ENCODE data around the gene XAGE5. TPM values are rescaled to one million over a fixed set of nuclear protein-coding genes. Genes with fewer than 3 reads are reported as not detected.
"Not testable (repeated sequence)": the region's sequence is repeated elsewhere in the genome, so short reads cannot be mapped to it uniquely, and the experiment has no call there.

XAGE5 gene
- total RNA-seq, 2 donors from 2014 or later: not detected

DNA sequence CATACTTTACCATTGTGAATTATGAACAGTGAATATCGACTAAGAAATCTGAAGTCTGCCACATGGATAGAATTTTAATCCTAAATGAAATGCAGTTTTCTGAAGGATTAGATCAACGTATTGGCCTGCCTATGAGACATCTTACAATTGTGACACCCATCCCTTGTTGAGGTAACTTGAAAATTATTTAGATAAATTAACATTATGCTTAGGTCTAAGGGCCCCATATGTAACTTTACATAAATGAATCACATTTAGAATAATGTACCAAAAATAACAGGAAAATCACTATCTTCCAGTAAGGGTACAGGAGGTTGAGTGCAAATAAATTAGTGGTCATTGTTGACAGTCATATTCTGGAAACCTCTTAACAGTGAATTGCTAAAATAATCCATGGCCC lies 13.5 kb downstream of the XAGE5 start:
- TF ChIP-seq, protein P1, sequence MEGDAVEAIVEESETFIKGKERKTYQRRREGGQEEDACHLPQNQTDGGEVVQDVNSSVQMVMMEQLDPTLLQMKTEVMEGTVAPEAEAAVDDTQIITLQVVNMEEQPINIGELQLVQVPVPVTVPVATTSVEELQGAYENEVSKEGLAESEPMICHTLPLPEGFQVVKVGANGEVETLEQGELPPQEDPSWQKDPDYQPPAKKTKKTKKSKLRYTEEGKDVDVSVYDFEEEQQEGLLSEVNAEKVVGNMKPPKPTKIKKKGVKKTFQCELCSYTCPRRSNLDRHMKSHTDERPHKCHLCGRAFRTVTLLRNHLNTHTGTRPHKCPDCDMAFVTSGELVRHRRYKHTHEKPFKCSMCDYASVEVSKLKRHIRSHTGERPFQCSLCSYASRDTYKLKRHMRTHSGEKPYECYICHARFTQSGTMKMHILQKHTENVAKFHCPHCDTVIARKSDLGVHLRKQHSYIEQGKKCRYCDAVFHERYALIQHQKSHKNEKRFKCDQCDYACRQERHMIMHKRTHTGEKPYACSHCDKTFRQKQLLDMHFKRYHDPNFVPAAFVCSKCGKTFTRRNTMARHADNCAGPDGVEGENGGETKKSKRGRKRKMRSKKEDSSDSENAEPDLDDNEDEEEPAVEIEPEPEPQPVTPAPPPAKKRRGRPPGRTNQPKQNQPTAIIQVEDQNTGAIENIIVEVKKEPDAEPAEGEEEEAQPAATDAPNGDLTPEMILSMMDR (IDR thresholded peaks at IDR 0.05): no peak
- DNase-seq (ENCODE audit: low spot score) (no peak), ATAC-seq (ENCODE audit: insufficient number of reproducible peaks, low FRiP score, low read depth) (no peak)
- Histone ChIP-seq H3K27ac (no peak overlapping the region), H3K9me3 (no peaks in the 10 kb centered on the region), H3K36me3 (no peaks in the 10 kb centered on the region), H3K4me1 (ENCODE audit: control insufficient read depth in 1 of 2, low read depth in 2 of 2) (no peaks in the 10 kb centered on the region), H3K27me3 (replicated peaks; ENCODE audit: insufficient read depth) (no peaks in the 10 kb centered on the region), H3K4me3 (no peak overlapping the region)

DNA sequence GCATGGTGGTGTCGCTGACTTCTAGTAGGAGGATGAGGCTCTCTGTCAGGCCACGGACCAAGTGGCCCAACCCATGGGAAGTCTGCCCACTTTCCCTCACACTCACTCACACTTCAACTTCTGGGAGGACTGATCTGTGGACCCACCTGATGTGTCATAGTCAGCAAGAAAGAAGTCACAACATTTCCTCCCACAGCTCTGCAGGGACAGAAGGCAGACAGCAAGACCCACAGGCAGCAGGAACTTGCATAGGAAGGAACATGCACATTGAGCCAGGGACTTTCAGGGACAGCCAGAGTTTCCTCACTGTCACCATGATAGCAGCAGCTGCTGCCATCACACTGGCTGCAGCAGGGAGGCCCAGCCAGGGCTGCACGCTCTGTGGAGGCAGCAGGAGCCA lies 19.5 kb downstream of the XAGE5 start:
- DNase-seq (ENCODE audit: low spot score): no peak
- no peaks in the 10 kb centered on the region for H3K9me3 ChIP-seq
- TF ChIP-seq, protein P1 (IDR thresholded peaks at IDR 0.05): no peak
- H3K27ac ChIP-seq: no peak overlapping the region
- no peaks in the 10 kb centered on the region for H3K36me3 ChIP-seq
- no peak overlapping the region for H3K4me3 ChIP-seq
- no peak for ATAC-seq (ENCODE audit: insufficient number of reproducible peaks, low FRiP score, low read depth)
- no peaks in the 10 kb centered on the region for H3K4me1 ChIP-seq (ENCODE audit: control insufficient read depth in 1 of 2, low read depth in 2 of 2)
- no peaks in the 10 kb centered on the region for H3K27me3 ChIP-seq (replicated peaks; ENCODE audit: insufficient read depth)

DNA sequence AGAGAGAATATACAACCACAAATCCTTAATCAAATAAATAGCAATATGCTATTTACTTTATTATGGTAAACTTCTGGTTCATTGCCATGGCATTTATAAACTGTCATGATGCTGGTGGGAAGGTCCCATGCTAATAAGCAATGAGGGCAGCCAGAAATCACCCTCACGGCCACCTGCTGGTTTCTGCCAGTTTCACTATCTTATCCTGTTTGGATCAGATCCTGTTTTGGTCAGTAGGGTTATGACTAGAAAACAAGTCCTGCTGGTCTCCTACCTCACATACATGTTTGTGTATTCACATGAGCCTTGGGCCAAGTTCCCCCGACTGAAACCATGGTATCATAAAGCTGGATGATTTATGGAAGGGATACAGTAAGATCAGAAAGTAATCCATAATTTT lies 28.1 kb downstream of the XAGE5 start:
- TF ChIP-seq, protein P1 (IDR thresholded peaks at IDR 0.05): no peak
- H3K9me3 ChIP-seq: no peaks in the 10 kb centered on the region
- H3K27ac ChIP-seq: no peak overlapping the region
- no peaks in the 10 kb centered on the region for H3K36me3 ChIP-seq
- DNase-seq (ENCODE audit: low spot score): no peak
- ATAC-seq (ENCODE audit: insufficient number of reproducible peaks, low FRiP score, low read depth): no peak
- no peaks in the 10 kb centered on the region for H3K27me3 ChIP-seq (replicated peaks; ENCODE audit: insufficient read depth)
- no peak overlapping the region for H3K4me3 ChIP-seq
- H3K4me1 ChIP-seq (ENCODE audit: control insufficient read depth in 1 of 2, low read depth in 2 of 2): no peaks in the 10 kb centered on the region

DNA sequence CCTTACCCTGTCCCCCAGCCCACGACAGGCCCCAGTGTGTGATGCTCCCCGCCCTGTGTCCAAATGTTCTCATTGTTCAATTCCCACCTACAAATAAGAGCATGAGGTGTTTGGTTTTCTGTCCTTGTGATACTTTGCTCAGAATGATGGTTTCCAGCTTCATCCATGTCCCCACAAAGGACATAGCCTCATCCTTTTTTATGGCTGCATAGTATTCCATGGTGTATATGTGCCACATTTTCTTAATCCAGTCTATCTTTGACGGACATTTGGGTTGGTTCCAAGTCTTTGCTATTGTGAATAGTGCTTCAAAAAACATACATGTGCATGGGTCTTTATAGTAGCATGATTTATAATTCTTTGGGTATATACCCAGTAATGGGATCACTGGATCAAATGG lies 32.5 kb downstream of the XAGE5 start:
- H3K36me3 ChIP-seq; H3K27ac ChIP-seq; H3K27me3 ChIP-seq (replicated peaks; ENCODE audit: insufficient read depth); ATAC-seq (ENCODE audit: insufficient number of reproducible peaks, low FRiP score, low read depth); H3K4me3 ChIP-seq; H3K4me1 ChIP-seq (ENCODE audit: control insufficient read depth in 1 of 2, low read depth in 2 of 2); DNase-seq (ENCODE audit: low spot score); H3K9me3 ChIP-seq: not testable (repeated sequence)

DNA sequence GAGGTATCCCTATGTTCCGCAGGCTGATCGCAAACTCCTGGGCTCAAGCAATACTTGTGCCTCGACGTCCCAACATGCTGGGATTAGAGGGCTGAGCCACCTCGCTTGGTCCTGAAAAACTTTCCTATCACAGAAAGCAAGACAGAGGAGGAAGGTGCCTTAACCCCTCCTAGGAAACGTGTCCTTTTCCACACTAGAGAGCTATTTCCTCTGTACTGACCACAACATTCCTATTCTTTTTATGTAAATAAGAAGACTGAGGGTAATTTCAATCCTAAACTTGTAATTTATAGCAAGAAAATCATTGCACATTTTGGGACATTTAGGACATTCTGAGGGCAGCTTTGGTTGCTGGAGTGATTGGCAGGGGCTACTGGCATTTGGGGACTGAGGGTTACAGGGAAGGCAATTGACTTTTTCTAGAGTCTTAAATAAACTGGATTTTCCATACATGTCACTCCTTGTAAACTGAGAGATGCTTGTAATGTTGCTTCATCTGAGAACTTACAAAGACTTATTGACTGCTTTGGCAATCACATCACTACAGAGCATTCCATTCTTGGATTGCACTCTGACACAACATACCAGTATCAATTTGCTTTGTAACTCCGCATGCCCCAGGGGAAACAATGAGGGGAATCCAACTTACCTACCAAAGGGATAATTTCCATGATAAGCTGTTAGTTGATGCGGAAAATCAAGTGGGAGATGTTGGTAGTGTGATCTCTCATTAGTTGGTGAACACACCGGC lies 41.2 kb downstream of the XAGE5 start:
- no peak for ATAC-seq (ENCODE audit: insufficient number of reproducible peaks, low FRiP score, low read depth)

DNA sequence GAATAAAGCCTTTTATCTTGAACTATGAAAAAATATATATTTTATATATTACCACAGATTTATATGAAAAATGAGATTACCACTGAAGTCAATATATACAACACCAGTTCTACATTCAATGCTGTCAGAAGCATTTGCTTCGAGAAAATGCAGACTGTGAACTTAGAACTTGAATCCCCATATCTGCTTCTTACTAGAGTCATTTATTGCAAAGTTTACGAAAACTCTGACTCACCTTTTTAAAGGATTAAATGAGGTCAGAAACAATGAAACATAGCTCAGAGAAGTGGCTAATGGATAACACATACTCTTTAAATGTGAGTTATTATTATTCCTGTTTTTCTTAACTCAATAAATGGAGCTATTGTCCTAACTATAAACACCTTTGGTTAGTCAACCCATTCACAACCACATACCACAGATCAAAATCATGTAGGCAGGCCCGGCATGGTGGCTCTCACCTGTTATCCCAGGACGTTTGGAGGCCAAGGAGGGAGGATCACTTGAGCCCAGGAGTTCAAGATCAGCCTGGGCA lies 46.0 kb downstream of the XAGE5 start:
- not testable (repeated sequence) for H3K27me3 ChIP-seq (replicated peaks; ENCODE audit: insufficient read depth); DNase-seq (ENCODE audit: low spot score); H3K4me3 ChIP-seq; H3K27ac ChIP-seq; H3K4me1 ChIP-seq (ENCODE audit: control insufficient read depth in 1 of 2, low read depth in 2 of 2); H3K9me3 ChIP-seq; H3K36me3 ChIP-seq; ATAC-seq (ENCODE audit: insufficient number of reproducible peaks, low FRiP score, low read depth)

More for the DNA sequence above, 41.2 kb downstream of the XAGE5 start:
- no peak overlapping the region for H3K4me3 ChIP-seq
- H3K27ac ChIP-seq: no peak overlapping the region
- no peaks in the 10 kb centered on the region for H3K4me1 ChIP-seq (ENCODE audit: control insufficient read depth in 1 of 2, low read depth in 2 of 2)
- DNase-seq (ENCODE audit: low spot score): no peak
- H3K9me3 ChIP-seq: no peaks in the 10 kb centered on the region
- no peaks in the 10 kb centered on the region for H3K27me3 ChIP-seq (replicated peaks; ENCODE audit: insufficient read depth)
- TF ChIP-seq, protein P1 (IDR thresholded peaks at IDR 0.05): no peak
- no peaks in the 10 kb centered on the region for H3K36me3 ChIP-seq
